T47D (cell line): ENCODE results near the gene ENTR1.

Experiments used
- DNase-seq, 2 experiments: peaks; one replicate each; pipeline versions ENCODE4 v3.0.0 to v3.0.0-alpha.2; 2011 to 2012; ENCODE audit warnings: low read depth in 1 of 2, low spot score in 1 of 2
- JUND ChIP-seq: IDR thresholded peaks from 2 replicates; pipeline ENCODE4 v1.6.1; 2012; ENCODE audit warnings: low read depth
- in situ Hi-C: cut with HindIII; loops from 2 replicates; pipeline ENCODE4 v1.10.0; 2016; ENCODE audit warnings: low sequenced_read_pairs, low pct_unique_long_range_greater_than_20kb

Gene ENTR1

GRCh38 chr9:136405481-136405880 lies 4.9 kb downstream of the ENTR1 start:
- in situ Hi-C loops, result no loop called here
- no peak for DNase-seq
- no peak for TF ChIP-seq JUND

- no peak for DNase-seq
Observed at GRCh38 chr9:136404801-136405136, 5.6 kb downstream of the ENTR1 start.

DNA sequence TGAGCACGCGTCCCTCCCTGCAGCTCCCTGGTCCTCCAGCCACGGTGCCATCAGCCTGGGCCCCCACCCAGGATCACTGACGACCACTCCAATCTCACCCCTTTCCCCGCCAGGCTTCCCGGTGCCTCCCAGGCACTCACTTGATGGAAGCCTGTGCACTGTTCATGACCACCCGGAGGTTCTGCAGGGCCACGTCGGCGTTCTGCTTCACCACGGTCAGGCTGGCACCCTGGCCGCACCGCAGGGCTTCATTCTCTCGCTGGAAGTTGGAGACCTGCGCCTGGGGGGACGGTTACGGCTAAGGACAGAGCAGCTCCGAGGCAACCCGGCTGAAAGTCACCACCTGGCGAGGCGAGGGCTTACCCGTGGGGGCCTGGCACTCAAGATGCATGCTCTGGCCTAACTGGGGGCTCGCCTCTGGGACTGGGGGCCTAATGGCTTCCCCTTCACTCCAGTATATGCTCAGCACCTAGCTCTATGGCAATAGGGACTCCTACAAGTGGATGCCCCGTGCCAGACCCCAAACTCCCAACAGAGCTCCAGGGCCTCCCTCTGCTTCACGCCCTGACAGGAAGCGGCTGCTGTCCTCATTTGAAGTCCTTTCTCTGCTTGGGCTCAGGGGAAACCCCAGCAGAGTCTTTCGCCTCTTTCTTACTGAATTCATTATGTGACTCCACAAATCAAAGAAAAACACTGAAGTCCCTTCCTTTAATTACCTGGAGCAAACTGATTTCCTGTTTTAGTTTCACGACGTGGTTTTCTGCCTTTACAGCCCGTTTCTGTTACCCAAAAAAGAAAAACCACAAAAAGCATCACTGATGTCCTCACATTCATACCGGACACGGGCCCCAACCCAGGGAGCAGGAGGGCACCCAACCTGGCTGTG lies 6.3 kb downstream of the ENTR1 start:
- in situ Hi-C loops, result no loop called here
- no peak for TF ChIP-seq JUND
- DNase-seq, result no peak

More at GRCh38 chr9:136404801-136405136, 5.6 kb downstream of the ENTR1 start:
- TF ChIP-seq JUND, result no peak
- in situ Hi-C loops, result no loop called here

DNA sequence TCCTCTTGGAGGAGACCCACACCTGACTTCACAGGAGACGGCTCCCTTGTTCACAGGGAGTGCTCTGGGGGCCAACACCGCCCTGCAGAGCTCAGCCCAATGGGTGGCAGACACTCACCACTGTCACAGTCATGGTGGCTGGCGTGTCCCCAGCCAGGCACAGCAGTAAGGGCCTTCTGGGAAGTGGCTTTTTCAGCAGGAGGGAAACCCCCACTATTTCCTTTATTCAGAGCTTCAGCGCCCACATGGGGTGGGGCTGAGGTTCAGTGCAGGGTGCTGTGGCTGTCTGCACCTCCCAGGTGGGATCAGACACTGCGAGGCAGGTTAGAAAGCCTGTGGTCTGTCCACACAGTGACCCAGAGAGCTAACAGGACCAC lies 6.9 kb downstream of the ENTR1 start:
- in situ Hi-C loops, result no loop called here
- DNase-seq, result no peak
- TF ChIP-seq JUND, result no peak

DNA sequence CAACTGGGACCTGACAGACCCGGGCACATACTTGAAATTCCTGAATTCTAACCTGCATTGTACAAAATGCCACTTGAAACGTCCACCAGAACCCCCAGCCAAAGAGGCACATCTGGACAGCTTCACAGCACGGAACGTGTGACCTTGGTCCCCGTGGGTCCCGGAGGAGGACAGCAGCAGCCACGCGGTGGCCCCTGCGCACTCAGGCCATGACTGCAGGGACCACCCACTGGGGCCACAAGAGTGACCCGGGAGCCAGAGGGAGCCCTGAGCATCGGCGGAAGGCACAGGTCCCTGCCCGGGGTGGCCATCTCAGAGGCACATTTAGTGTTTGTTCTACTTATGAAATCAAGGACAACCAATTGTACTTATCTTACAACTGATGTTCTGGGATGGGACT lies 8.3 kb downstream of the ENTR1 start:
- no peak for TF ChIP-seq JUND

GRCh38 chr9:136401173-136401922 lies 9.1 kb downstream of the ENTR1 start:
- in situ Hi-C loops, result no loop called here
- no peak for TF ChIP-seq JUND

More for the DNA sequence above, 8.3 kb downstream of the ENTR1 start:
- no peak for DNase-seq
- in situ Hi-C loops, result no loop called here

DNA sequence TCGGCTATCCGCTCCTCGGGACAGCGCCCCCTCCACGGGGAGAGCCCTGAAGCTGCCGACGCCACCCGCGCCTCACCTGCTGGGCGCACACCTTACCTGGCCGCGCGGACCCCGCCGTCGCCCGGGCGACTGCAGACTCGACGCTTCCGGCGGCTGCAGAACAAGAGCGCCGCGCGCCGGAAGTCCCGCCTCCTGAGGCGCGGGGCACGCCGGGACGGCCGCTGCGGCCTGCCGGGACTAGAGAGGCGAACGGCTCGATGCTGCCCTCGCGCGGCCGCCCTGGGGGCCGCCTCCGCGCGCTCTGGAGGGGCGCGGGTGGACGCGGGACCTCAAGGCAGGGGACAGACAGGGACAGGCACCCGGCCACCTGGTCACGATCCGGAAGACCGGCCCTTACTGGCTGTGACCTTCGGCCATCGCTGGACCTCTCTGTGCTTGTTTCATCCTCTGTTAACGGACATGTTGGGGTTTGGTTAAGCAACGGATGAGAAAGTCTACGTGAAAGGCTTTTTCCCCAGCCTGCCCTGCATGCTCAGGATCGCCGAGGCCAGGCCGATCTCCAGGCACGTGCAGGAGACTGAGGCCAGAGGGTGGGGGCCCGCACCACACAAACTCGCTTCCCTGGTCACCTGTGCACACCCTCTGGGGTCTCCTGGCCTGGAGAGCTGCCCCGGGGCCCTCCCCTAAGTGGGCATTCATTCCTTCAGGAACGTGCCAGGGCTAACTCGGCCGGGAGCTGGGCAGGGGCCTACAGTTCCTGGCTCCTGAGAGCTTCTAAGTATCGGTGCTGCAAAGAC lies 10.2 kb downstream of the ENTR1 start, which contains the start of gene SNAPC4:
TSS of gene SNAPC4 (minus strand) at position 133 of the 797 bp plus-strand sequence. CDS start 1,742 bp downstream, outside the sequence.
- no peak for TF ChIP-seq JUND
- in situ Hi-C loops, result no loop called here
- DNase-seq, result peak; percentile 93 to 97

More at GRCh38 chr9:136401173-136401922, 9.1 kb downstream of the ENTR1 start:
- DNase-seq, result no peak

DNA sequence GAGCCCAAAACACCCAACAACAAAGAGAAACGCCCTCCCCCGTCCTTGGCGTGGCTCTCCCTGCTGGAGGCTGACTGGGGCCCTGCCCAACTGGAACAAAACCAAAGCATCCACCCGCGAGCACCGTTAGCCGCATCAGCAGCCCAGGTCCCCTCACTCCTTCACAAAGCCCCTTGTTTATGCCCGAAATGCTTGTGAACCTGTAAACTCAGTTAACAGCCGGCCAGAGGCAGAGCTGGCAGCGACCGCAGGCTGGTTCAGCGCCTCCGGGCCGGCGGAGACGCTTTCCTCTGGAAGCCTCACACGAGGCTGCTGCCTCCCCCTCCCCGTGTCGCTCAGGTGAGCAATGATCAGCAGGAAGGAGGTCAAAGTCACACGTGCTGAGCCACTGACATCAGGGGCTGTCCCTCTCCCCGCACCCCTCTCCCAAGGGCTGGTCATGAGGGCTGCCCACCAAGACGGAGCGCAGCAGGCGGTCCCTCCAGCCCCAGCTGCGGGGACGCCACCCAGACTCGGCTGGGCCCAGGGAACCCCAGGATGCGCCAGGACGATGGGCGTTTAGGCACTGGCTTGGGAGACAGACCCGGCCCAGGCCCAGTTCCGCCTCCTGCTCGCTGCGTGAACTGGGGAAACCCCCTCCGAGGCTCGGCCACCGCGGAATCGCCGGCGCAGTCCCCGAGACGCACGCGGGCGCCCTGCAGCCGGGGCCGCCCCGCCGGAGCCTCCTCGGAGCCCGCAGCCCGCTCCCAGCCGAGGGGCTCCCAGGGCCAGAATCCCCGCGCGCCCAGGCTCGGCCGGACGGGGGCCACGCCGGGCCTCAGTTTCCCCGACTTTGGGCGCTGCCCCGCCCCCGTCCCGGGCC lies 11.0 kb downstream of the ENTR1 start:
- in situ Hi-C loops, result no loop called here
- DNase-seq, result peak in 1 of 2 experiments; percentile 39
- TF ChIP-seq JUND, result no peak

DNA sequence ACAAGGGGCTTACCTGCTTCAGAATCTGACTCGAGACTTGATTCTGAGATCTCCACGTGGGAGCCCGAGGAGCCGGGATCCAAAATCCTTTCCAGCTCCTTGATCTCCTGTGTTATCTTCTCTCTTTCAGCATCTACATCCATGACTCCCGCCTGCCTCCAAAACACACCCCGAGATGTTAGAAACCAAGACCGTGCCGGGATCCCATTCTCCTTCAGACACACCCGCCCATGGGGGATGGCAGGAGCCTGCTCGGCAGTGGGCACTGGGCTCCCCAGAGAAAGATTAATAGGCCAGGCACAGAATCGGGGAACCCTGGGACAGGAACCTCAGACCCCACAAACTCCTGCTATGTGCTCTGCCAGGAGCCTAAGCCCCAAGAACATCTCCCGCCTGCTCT lies 12.1 kb downstream of the ENTR1 start:
- in situ Hi-C loops, result no loop called here
- no peak for TF ChIP-seq JUND
- no peak for DNase-seq

DNA sequence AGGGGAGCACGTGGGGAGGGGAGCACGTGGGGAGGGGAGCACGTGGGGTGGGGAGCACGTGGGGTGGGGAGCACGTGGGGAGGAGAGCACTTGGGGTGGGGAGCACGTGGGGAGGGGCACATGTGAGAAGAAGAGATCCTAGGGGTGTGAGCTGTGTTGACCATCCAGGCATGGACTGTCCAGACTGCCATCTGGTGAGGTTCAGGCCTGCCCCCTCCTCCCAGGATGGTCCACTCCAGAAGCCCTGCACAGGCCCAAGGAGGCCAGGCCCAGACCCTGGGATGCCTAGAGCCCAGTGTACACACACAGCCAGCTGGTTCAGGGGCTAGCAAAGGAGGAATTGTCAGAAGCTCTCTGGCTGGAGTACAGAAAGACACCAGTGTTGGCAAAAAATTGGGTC lies 12.8 kb downstream of the ENTR1 start:
- DNase-seq, result no peak
- TF ChIP-seq JUND, result no peak
- in situ Hi-C loops, result no loop called here

DNA sequence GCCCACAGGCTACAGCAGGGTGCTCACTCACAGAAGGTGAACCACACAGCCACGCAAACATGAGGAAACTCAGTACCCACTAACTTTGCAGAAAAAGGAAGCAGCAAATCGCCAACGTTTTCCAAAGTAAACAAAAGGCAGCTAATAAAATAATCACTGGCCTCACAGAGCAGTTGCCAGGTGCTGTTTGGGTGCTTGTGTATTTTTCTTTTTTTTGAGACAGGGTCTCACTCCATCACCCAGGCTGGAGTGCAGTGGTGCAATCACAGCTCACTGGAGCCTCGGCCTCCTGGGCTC lies 14.2 kb downstream of the ENTR1 start:
- in situ Hi-C loops, result no loop called here
- no peak for DNase-seq
- TF ChIP-seq JUND, result no peak
